BE2C (cell line): ENCODE measurements around the gene GGT5.
A peak's percentile ranks its signal among the peaks of the same experiment; 100 is the strongest.

Experiments
- DNase-seq: peaks from one replicate; pipeline ENCODE4 v3.0.0-alpha.2; 2020
- H3K27me3 ChIP-seq: fragments of 250-450 bp; sonication (Bioruptor Pico); 2 replicates; pipeline ENCODE4 v1.5.1; 2020; ENCODE audit warnings: mild to moderate bottlenecking
- H3K36me3 ChIP-seq: fragments of 250-450 bp; sonication (Bioruptor Pico); 2 replicates; pipeline ENCODE4 v1.5.1; 2020; ENCODE audit warnings: mild to moderate bottlenecking
- H3K4me1 ChIP-seq: fragments of 250-450 bp; sonication (Bioruptor Pico); 2 replicates; pipeline ENCODE4 v1.5.1; 2020
- H3K4me3 ChIP-seq: 2 replicates; pipeline ENCODE4 v1.5.1; 2011; ENCODE audit warnings: low read depth, low read length
- H3K9me3 ChIP-seq: fragments of 250-450 bp; sonication (Bioruptor Pico); 2 replicates; pipeline ENCODE4 v1.5.1; 2020
- TF ChIP-seq, protein P1 (sequence below): IDR thresholded peaks from 2 replicates; pipeline ENCODE4 v1.5.1; 2012; ENCODE audit warnings: mild to moderate bottlenecking, low read depth, low read length

Gene GGT5

DNA sequence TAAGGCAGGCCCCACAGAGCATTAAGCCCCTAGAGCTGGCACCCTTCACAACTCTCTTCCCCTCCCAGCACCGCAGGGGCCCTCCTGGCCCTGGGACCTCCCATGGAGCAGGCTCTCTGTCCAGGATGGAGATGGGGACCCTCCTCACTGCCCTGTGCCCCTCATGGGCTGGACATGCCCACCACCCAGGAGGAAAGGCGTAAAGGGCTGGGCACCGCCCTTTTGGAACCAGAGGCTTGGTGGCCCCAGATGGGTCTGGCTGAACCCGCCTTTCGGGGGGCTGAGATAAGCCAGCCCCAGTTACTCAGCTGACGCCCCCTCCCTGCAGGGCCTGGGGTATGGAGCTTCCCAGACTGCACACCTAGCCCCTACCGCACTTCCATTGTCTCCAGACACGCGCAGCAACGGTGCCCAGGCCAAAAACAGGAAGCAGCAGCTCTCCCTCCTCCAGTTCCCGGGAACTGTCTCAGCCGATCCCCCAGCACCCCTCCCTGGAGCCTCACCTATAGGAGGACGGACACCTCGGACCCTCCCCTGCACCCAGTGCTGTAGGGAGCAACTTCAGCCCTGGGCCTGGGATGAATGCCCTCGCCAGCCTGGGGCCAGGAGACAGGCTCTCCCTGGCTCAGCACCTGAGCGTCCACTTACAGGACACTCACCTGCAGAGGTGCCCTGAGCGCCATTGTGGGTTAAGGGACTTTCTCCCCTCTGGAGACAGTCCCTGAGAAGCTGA, 65.2 kb downstream of the GGT5 start:
- no peaks in the 10 kb centered on the region; the same call in 1 of the 2 replicates for H3K36me3 ChIP-seq
- H3K27me3 ChIP-seq, result no peaks in the 10 kb centered on the region
- TF ChIP-seq, protein P1, sequence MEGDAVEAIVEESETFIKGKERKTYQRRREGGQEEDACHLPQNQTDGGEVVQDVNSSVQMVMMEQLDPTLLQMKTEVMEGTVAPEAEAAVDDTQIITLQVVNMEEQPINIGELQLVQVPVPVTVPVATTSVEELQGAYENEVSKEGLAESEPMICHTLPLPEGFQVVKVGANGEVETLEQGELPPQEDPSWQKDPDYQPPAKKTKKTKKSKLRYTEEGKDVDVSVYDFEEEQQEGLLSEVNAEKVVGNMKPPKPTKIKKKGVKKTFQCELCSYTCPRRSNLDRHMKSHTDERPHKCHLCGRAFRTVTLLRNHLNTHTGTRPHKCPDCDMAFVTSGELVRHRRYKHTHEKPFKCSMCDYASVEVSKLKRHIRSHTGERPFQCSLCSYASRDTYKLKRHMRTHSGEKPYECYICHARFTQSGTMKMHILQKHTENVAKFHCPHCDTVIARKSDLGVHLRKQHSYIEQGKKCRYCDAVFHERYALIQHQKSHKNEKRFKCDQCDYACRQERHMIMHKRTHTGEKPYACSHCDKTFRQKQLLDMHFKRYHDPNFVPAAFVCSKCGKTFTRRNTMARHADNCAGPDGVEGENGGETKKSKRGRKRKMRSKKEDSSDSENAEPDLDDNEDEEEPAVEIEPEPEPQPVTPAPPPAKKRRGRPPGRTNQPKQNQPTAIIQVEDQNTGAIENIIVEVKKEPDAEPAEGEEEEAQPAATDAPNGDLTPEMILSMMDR, result no peak
- H3K9me3 ChIP-seq, result no peaks in the 10 kb centered on the region
- DNase-seq, result no peak
- no peak overlapping the region for H3K4me3 ChIP-seq
- peaks cover 3% of the 10 kb centered on the region for H3K4me1 ChIP-seq

DNA sequence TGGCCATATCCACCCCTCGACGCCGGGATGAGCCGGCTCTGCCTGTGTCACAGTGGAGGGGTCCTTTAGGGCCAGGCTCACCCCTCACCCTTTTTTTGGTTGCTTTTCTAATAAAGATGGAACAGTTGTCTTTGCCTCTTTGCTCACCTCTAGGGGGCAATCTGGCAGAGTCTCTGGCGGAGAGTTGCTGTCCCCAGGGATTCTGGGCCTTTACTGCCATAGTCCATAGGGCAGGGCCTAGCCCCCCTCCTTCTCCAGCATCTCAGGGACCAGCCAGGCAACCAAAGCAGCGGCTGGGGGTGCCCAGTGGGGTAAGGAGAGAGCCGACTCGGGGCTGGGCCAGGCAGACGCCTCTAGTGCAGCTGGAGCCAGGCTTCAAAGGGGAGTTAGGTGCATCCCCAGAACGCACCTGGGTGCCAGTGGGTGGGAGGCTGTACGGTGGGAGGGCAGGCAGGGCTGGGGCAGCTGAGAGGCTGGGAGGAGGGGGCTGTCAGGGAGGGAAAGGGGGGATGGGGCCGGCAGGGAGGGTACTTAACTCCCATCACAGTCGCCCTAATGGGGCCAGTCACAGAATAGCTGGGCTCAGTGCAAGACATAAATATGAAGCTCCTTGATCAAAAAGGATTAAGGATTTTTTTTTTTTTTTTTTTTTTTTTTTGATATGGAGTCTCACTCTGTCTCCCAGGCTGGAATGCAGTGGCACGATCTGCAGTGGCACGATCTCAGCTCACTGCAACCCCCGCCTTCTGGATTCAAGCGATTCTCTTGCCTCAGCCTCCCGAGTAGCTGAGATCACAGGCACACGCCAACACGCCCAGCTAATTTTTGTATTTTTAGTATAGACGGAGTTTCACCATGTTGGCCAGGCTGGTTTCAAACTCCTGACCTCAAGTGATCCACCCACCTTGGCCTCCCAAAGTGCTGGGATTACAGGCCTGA, 66.1 kb downstream of the GGT5 start:
- TF ChIP-seq, protein P1, result peak; percentile 76
- Histone ChIP-seq H3K4me1 (peaks cover 3% of the 10 kb centered on the region), H3K36me3 (no peaks in the 10 kb centered on the region; the same call in 1 of the 2 replicates)

DNA sequence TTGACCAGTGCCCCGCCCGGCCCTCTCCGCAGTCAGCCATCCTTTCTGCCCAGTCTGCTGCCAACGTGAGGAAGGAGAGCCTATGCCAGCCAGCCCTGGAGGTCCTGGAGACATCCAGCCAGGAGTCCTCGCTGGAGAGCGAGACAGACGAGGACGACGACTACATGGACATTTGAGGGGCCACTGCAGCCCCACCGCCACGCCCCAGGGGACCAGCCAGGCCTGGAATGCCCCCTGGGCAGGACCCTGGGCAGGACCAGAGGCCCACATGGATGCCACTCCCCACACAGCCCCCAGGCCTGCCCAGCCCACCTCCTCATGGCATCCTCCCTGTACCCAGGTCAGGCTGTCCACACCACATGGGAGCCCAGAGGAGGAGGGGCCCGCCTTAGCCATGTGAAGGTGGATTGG, 66.9 kb downstream of the GGT5 start:
- Histone ChIP-seq H3K9me3 (no peaks in the 10 kb centered on the region), H3K4me1 (peaks cover 3% of the 10 kb centered on the region; the same call in 1 of the 2 replicates), H3K27me3 (no peaks in the 10 kb centered on the region), H3K4me3 (no peak overlapping the region), H3K36me3 (no peaks in the 10 kb centered on the region; the same call in 1 of the 2 replicates)
- TF ChIP-seq, protein P1, result no peak
- DNase-seq, result no peak

More for the DNA sequence above, 66.1 kb downstream of the GGT5 start:
- H3K27me3 ChIP-seq, result no peaks in the 10 kb centered on the region
- no peak overlapping the region for H3K4me3 ChIP-seq
- no peaks in the 10 kb centered on the region for H3K9me3 ChIP-seq
- DNase-seq, result peak; percentile 74

DNA sequence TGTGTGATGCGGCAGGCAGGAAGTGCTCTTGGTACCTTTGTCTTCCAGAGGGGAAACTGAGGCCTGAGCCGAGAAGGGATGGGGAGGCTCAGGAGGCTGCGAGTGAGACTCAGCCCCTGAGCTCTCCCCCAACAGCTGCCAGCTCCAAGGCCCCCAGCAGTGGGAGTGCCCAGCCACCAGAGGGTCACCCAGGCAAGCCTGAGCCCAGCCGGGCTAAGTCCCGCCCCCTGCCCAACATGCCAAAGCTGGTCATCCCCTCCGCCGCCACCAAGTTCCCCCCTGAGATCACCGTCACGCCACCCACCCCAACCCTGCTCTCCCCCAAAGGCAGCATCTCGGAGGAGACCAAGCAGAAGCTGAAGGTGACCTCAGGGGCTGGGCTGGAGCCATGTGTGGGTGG, 67.4 kb downstream of the GGT5 start:
- Histone ChIP-seq H3K27me3 (no peaks in the 10 kb centered on the region), H3K4me1 (peaks cover 3% of the 10 kb centered on the region; the same call in 1 of the 2 replicates), H3K9me3 (no peaks in the 10 kb centered on the region), H3K4me3 (no peak overlapping the region), H3K36me3 (no peaks in the 10 kb centered on the region; the same call in 1 of the 2 replicates)
- TF ChIP-seq, protein P1, result no peak
- DNase-seq, result no peak

DNA sequence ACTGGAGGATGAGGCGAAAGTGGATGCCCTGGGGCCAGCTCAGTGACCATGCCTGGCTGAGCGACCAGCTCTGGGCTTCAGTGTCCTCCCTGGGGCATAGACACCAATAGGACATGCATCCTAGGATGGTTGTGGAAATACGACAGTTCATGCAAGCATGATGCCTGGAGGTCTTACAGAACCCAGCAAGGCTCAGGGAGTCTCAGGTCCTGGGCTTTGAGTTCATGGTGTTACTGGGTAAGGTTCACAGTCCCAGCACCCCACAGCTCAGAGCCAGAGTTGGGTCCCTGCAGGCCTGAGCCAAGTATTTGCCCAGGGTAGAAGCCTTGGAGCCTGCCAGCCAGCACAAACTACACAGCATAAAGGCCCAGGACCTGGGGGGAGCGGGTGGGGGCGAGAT, 67.8 kb downstream of the GGT5 start:
- no peaks in the 10 kb centered on the region for H3K27me3 ChIP-seq
- no peak overlapping the region for H3K4me3 ChIP-seq
- no peaks in the 10 kb centered on the region for H3K9me3 ChIP-seq
- TF ChIP-seq, protein P1, result no peak
- peaks cover 3% of the 10 kb centered on the region for H3K36me3 ChIP-seq
- peaks cover 3% of the 10 kb centered on the region; the same call in 1 of the 2 replicates for H3K4me1 ChIP-seq
- DNase-seq, result no peak
